Testis (tissue), 5 donors: ENCODE data around the gene NIT1. TPM values are rescaled to one million over a fixed set of nuclear protein-coding genes. Genes with fewer than 3 reads are reported as not detected.

ENCODE experiments used
- DNase-seq: peaks from one replicate; pipeline ENCODE4 v3.0.0-alpha.2; 2019
- H3K27ac ChIP-seq, 2 donors: fragments of 200-600 bp; sonication (generic); one replicate each; pipeline ENCODE4 v1.5.1; 2019
- H3K27me3 ChIP-seq: fragments of 200-600 bp; sonication (generic); one replicate; pipeline ENCODE4 v1.5.1; 2019
- H3K36me3 ChIP-seq: fragments of 200-600 bp; sonication (generic); one replicate; pipeline ENCODE4 v1.5.1; 2017; ENCODE audit warnings: low read depth; ENCODE audit errors: missing control alignments
- H3K4me1 ChIP-seq: fragments of 200-600 bp; sonication (generic); one replicate; pipeline ENCODE4 v1.5.1; 2019
- H3K4me3 ChIP-seq, 2 donors: fragments of 200-600 bp; sonication (generic); one replicate each; pipeline ENCODE4 v1.5.1; 2017 to 2019
- H3K9me3 ChIP-seq: fragments of 200-600 bp; sonication (generic); one replicate; pipeline ENCODE4 v1.5.1; 2017
- POLR2A ChIP-seq: fragments of 450-650 bp; IDR thresholded peaks from one replicate; pipeline ENCODE4 v1.6.1; 2017; ENCODE audit warnings: antibody characterized with exemption, mild to moderate bottlenecking, moderate library complexity
- WGBS, 2 donors: methylation state at CpG; one replicate each; pipeline ENCODE4 v1.1.5; 2018; 5-methylcytosine and 5-hydroxymethylcytosine counted together
- intact Hi-C: fragments of 100-400 bp; cut with DNase I; formaldehyde crosslinking; loops from one replicate; pipeline ENCODE4 v1.15.1; 2023; ENCODE audit warnings: low total_unique reads
- long read RNA-seq, 2 donors: transcript quantifications; one replicate each; lab custom pipeline, GENCODE V29; 2026
- polyA plus RNA-seq: library from polyadenylated mRNA; stranded (reverse); fragments of 350-450 nt; fragmentation: Illumina TruSeq; extraction: RNeasy Lipid Tissue Mini Kit (QIAGEN cat#74804); gene quantifications from one replicate; pipeline ENCODE4 v1.2.3, GENCODE V29; 2014; ENCODE audit warnings: low read depth, low replicate concordance; ENCODE audit not compliant: insufficient read depth
- total RNA-seq, 2 donors: library from RNA; depleted of rRNA; stranded (reverse); fragments of >200 nt; gene quantifications; one replicate each; pipeline ENCODE4 v1.2.3, GENCODE V29; 2016
- TF ChIP-seq, protein P1 (sequence below), 3 experiments: fragments of 450-650 bp in 2 of 3; fragments of 200-600 bp in 1 of 3; sonication (generic) in 1 of 3; IDR thresholded peaks; one replicate each; pipeline ENCODE4 v1.5.1; 2016 to 2019; ENCODE audit warnings: antibody characterized with exemption in 3 of 3, mild to moderate bottlenecking in 2 of 3, moderate library complexity in 1 of 3

The NIT1 gene, protein sequence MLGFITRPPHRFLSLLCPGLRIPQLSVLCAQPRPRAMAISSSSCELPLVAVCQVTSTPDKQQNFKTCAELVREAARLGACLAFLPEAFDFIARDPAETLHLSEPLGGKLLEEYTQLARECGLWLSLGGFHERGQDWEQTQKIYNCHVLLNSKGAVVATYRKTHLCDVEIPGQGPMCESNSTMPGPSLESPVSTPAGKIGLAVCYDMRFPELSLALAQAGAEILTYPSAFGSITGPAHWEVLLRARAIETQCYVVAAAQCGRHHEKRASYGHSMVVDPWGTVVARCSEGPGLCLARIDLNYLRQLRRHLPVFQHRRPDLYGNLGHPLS
- total RNA-seq (10 to 100 TPM; 44.8 to 51.1 TPM), polyA plus RNA-seq (51.1 TPM)
- long read RNA-seq, donor 1, transcript NIT1-216 (6 exons, 1,351 nt), result major isoform, 11 of 36 reads
- long read RNA-seq, donor 1, partial matches to known transcripts, result 23 of 36 reads
- long read RNA-seq, donor 1, other reads (novel, unspliced or antisense), result 0 of 36 reads
- long read RNA-seq, donor 2, transcript NIT1-203 (7 exons, 1,362 nt), result major isoform, 5 of 17 reads
- long read RNA-seq, donor 2, partial matches to known transcripts, result 10 of 17 reads
- long read RNA-seq, donor 2, other reads (novel, unspliced or antisense), result 0 of 17 reads

DNA sequence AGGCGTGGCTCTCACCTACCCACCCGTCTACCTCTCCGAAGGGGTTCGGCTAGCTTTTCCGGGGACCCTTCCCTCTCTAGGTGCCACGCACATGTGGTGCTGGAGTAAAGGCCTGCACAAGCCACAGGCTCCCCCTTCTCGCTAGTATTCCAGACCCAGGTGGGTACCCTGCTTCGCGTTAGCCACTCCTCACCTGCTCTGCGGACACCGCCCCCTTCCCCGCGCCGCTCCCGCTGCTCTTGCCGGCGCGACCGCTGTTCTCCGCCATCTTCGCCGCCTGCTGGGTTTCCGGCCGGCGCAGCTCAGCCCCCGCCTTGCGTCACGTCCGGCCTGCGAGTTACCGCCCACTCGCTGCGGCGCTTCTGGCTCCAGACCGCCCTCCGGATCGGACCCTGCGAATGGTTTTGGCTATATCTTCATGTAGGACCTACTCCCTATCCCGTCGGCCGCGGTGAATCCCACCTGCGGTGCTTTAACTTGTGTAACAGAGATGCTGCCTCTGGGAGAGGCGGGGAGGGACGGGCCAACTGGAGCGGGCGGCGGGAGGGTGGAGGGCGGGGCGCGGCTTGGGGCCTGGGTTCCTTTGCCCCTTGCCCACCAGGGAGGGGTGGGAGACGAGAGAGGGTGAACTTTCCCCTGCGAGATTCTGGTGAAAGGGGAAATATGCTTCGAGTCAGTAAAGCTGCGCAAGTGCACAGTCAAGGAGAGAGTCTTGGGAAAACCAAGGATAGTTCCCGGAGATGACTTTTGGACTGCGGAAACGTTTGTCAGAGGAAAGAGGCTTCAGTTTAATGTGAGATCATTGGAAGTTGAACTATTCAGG is at the start of gene NIT1, which contains the start of gene PFDN2:
NIT1 (plus strand) TSS at position 347 of the 823 bp plus-strand sequence; CDS start at position 419, 72 bp downstream.
PFDN2 (minus strand) TSS at position 279 of the 823 bp plus-strand sequence; CDS start at position 268, 11 bp downstream.
- Histone ChIP-seq H3K27ac (peak within 1 kb of the TSS; percentile 91 to 92), H3K4me3 (peak within 1 kb of the TSS; percentile 93), H3K4me1 (peaks cover 28% of the 10 kb centered on the region), H3K36me3 (no peaks in the 10 kb centered on the region), H3K27me3 (no peaks in the 10 kb centered on the region), H3K9me3 (no peaks in the 10 kb centered on the region)
- intact Hi-C loops, result no loop called here
- WGBS, 2 donors, result 0% methylated on average over 20 to 58 of the region's 58 CpGs
- TF ChIP-seq, protein P1, sequence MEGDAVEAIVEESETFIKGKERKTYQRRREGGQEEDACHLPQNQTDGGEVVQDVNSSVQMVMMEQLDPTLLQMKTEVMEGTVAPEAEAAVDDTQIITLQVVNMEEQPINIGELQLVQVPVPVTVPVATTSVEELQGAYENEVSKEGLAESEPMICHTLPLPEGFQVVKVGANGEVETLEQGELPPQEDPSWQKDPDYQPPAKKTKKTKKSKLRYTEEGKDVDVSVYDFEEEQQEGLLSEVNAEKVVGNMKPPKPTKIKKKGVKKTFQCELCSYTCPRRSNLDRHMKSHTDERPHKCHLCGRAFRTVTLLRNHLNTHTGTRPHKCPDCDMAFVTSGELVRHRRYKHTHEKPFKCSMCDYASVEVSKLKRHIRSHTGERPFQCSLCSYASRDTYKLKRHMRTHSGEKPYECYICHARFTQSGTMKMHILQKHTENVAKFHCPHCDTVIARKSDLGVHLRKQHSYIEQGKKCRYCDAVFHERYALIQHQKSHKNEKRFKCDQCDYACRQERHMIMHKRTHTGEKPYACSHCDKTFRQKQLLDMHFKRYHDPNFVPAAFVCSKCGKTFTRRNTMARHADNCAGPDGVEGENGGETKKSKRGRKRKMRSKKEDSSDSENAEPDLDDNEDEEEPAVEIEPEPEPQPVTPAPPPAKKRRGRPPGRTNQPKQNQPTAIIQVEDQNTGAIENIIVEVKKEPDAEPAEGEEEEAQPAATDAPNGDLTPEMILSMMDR (IDR thresholded peaks at IDR 0.05), result no peak
- no peak for TF ChIP-seq POLR2A
- DNase-seq, result peak; percentile 92

DNA sequence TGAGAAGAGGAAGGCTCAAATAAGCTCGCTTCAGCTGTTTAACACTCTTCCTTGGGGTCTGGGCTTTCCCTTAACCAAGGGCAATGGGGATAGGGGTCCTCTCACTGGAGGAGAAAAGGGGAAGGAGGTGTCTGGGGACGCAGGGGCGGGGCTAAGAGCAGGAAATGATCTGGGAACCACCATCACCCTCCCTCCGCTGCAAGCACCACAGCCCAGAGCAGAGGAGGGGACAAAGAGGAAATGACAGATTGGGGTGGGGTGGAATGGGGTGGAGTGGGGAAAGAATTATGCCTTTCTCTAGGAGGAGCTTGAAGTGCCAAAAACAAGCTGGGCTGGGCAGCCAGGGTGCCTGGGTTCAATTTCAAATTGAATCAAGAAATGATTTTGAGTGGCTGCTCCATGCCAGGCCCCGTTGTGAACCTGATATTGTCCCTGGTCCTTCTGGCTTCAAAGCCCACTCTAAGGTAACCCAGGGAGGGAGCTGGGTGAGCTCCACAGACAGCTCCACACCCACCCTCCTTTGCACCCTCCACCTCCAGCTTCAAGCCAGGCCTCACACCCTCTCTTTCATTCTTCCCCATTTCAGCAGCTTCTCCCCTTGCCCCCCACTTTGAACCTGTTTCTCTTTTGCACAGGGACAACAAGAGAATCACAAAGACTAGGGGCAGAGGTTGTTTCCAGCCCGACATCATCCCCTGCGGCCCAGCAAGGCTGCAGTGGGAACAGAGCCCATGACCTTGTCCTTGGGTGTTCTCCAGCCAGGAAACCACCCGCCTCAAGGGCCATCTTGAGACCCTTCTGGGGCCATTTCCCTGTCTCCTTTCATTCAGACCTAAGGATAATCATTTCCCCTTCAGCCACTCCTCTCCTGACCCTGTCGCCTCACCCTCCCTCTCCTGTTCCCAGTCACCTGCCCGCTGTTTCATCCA is 49.3 kb upstream of the NIT1 start:
- intact Hi-C loops, result no loop called here
- Histone ChIP-seq H3K36me3 (no peaks in the 10 kb centered on the region), H3K27ac (no peak overlapping the region), H3K4me1 (no peaks in the 10 kb centered on the region), H3K9me3 (no peaks in the 10 kb centered on the region), H3K27me3 (no peaks in the 10 kb centered on the region), H3K4me3 (no peak overlapping the region)
- TF ChIP-seq, protein P1 (IDR thresholded peaks at IDR 0.05), result no peak
- no peak for TF ChIP-seq POLR2A
- peak; percentile 38 for DNase-seq
- 70 to 73% methylated on average over 10 of the region's 10 CpGs for WGBS, 2 donors

DNA sequence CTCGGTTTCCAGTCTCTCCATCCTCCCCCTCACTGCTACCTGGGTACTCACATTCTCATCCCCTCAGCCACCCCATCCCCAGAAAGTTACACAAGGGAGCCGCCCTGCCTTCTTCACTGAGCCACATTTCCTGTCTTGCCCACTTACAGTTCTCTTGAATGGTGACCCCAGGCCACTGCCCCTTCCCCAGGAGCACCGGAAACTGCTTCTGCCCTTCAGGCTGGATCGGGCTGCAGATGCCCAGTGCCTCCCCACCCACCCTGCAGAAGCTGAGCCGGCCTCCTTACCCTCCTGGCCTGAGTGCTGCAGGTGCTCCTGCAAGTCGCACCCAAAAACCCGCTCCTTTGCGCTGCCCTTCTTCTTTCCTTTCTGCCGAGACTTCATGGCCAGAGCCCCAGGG is 48.7 kb upstream of the NIT1 start:
- H3K27ac ChIP-seq, result no peak overlapping the region

More for the DNA sequence above, 48.7 kb upstream of the NIT1 start:
- intact Hi-C loops, result no loop called here
- 76 to 91% methylated on average over 7 to 9 of the region's 9 CpGs for WGBS, 2 donors
- TF ChIP-seq, protein P1 (IDR thresholded peaks at IDR 0.05), result no peak
- no peak for TF ChIP-seq POLR2A
- Histone ChIP-seq H3K36me3 (no peaks in the 10 kb centered on the region), H3K9me3 (no peaks in the 10 kb centered on the region), H3K27me3 (no peaks in the 10 kb centered on the region), H3K4me1 (no peaks in the 10 kb centered on the region), H3K4me3 (no peak overlapping the region)
- no peak for DNase-seq
